SU-DHL-6 (cell line): Measurements from ENCODE around the gene ABLIM1.

ENCODE experiments used
- H2AFZ ChIP-seq: fragments of 200-600 bp; sonication (generic); 2 replicates; pipeline ENCODE4 v1.6.1; 2014; ENCODE audit warnings: low read depth, mild to moderate bottlenecking, moderate library complexity, mixed read lengths, antibody characterized with exemption, low read length; ENCODE audit not compliant: severe bottlenecking
- H3F3A ChIP-seq: fragments of 200-600 bp; shearing (Covaris generic); 2 replicates; pipeline ENCODE4 v1.6.0; 2016; ENCODE audit warnings: antibody characterized with exemption, mild to moderate bottlenecking; ENCODE audit not compliant: insufficient read depth
- H3K27ac ChIP-seq: fragments of 200-600 bp; sonication (generic); 2 replicates; pipeline ENCODE4 v1.5.1; 2016; ENCODE audit warnings: low read depth, mild to moderate bottlenecking, low read length, moderate library complexity, mixed read lengths
- H3K27me3 ChIP-seq: fragments of 200-600 bp; sonication (generic), shearing (Covaris generic); 2 replicates; pipeline ENCODE4 v1.6.0; 2014; ENCODE audit warnings: mild to moderate bottlenecking, low read length
- H3K36me3 ChIP-seq: fragments of 200-600 bp; sonication (generic); 2 replicates; pipeline ENCODE4 v1.6.1; 2014; ENCODE audit warnings: mild to moderate bottlenecking, low read length, mixed read lengths
- H3K4me2 ChIP-seq: fragments of 300-600, 200-600 bp; shearing (Covaris generic), sonication (generic); 2 replicates; pipeline ENCODE4 v1.6.0; 2014; ENCODE audit warnings: low read length, low read depth, mild to moderate bottlenecking; ENCODE audit not compliant: poor library complexity, severe bottlenecking
- H3K4me3 ChIP-seq: fragments of 200-600 bp; sonication (generic); 2 replicates; pipeline ENCODE4 v1.5.1; 2014; ENCODE audit warnings: antibody characterized with exemption, low read length, mild to moderate bottlenecking, mixed read lengths; ENCODE audit not compliant: insufficient read depth, poor library complexity, severe bottlenecking
- H3K79me2 ChIP-seq: fragments of 200-600 bp; sonication (generic); 2 replicates; pipeline ENCODE4 v1.6.1; 2014; ENCODE audit warnings: mild to moderate bottlenecking, low read length, moderate library complexity; ENCODE audit not compliant: insufficient read depth
- H3K9ac ChIP-seq: fragments of 200-600 bp; sonication (generic); 2 replicates; pipeline ENCODE4 v1.7.0; 2014; ENCODE audit warnings: mild to moderate bottlenecking, low read length
- H3K9me2 ChIP-seq: fragments of 200-600 bp; sonication (generic); replicated peaks from 2 replicates; pipeline ENCODE4 v1.6.1; 2014; ENCODE audit warnings: low read length; ENCODE audit not compliant: insufficient read depth
- H3K9me3 ChIP-seq: fragments of 200-600 bp; sonication (generic); 2 replicates; pipeline ENCODE4 v1.6.1; 2014; ENCODE audit warnings: low read length, mixed read lengths; ENCODE audit not compliant: insufficient read depth
- H4K20me1 ChIP-seq: fragments of 200-600 bp; sonication (generic); 2 replicates; pipeline ENCODE4 v1.6.1; 2014; ENCODE audit warnings: low read depth, mild to moderate bottlenecking, antibody characterized with exemption, low read length, moderate library complexity, mixed read lengths
- EZH2phosphoT487 ChIP-seq: fragments of 200-600 bp; sonication (generic), shearing (Covaris generic); conservative IDR thresholded peaks from 2 replicates; pipeline ENCODE4 v1.6.1; 2018; ENCODE audit warnings: mild to moderate bottlenecking, antibody characterized with exemption, low read length, moderate library complexity, mixed read lengths
- TF ChIP-seq, protein P1 (sequence below): fragments of 200-600 bp; sonication (generic); IDR thresholded peaks from one replicate; pipeline ENCODE4 v1.5.1; 2017; ENCODE audit warnings: antibody characterized with exemption, mild to moderate bottlenecking, low read length, moderate library complexity; ENCODE audit not compliant: insufficient read depth, poor library complexity, severe bottlenecking

The ABLIM1 gene

DNA sequence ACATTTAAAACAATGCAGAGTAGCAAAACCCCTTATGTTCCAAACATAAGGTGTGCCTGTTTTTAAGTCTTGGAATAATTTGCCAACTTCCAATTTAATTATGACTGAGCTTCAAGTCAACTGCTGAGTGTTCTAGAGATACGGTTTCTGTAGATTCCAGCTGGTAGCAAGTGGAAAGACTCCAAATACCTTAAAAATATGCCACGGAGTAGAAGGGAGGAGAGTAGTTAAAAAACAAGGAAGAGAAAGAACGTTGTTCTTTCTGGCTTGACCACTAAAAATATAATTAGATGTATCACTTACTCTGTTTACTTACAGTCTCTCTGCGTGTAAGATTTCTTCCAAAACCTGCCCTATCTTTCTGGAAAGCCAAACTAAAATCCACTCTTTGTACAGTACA, 24.5 kb upstream of the ABLIM1 start:
- TF ChIP-seq EZH2phosphoT487, result no peak
- TF ChIP-seq, protein P1, sequence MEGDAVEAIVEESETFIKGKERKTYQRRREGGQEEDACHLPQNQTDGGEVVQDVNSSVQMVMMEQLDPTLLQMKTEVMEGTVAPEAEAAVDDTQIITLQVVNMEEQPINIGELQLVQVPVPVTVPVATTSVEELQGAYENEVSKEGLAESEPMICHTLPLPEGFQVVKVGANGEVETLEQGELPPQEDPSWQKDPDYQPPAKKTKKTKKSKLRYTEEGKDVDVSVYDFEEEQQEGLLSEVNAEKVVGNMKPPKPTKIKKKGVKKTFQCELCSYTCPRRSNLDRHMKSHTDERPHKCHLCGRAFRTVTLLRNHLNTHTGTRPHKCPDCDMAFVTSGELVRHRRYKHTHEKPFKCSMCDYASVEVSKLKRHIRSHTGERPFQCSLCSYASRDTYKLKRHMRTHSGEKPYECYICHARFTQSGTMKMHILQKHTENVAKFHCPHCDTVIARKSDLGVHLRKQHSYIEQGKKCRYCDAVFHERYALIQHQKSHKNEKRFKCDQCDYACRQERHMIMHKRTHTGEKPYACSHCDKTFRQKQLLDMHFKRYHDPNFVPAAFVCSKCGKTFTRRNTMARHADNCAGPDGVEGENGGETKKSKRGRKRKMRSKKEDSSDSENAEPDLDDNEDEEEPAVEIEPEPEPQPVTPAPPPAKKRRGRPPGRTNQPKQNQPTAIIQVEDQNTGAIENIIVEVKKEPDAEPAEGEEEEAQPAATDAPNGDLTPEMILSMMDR, result no peak
- no peak overlapping the region for H3K4me3 ChIP-seq
- H2AFZ ChIP-seq, result no peak overlapping the region
- no peak overlapping the region for H3K9ac ChIP-seq
- no peak overlapping the region for H3K27ac ChIP-seq
- no peaks in the 10 kb centered on the region for H3K36me3 ChIP-seq
- no peaks in the 10 kb centered on the region for H3K27me3 ChIP-seq
- H3K79me2 ChIP-seq, result no peaks in the 10 kb centered on the region
- no peaks in the 10 kb centered on the region for H3F3A ChIP-seq
- H3K4me2 ChIP-seq, result no peak overlapping the region
- no peaks in the 10 kb centered on the region for H3K9me2 ChIP-seq
- no peaks in the 10 kb centered on the region for H4K20me1 ChIP-seq
- H3K9me3 ChIP-seq, result no peaks in the 10 kb centered on the region

DNA sequence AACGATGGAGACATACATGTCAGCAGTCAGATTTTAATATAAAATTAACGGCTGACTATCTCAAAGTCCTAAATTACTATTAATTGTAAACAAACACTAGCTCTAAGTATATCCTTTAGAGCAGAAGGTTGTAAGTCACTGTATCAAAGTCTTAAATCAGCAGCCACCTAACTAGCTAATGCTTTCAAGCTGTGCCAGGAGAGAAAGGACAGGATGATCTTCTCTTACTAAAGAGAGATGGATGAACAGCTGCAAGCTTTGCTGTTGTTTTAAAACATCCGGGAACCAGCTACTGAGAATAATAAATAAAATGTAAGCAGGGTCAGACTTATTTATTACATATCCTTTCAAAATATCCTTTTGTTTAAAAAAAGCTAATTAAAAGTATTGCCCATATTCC, 24.0 kb upstream of the ABLIM1 start:
- no peak overlapping the region for H3K4me3 ChIP-seq
- no peaks in the 10 kb centered on the region for H3K9me3 ChIP-seq
- H3K4me2 ChIP-seq, result no peak overlapping the region
- no peaks in the 10 kb centered on the region for H3K27me3 ChIP-seq
- H2AFZ ChIP-seq, result no peak overlapping the region
- H3K79me2 ChIP-seq, result no peaks in the 10 kb centered on the region
- no peak overlapping the region for H3K27ac ChIP-seq
- H3K9ac ChIP-seq, result no peak overlapping the region
- no peaks in the 10 kb centered on the region for H4K20me1 ChIP-seq
- H3K9me2 ChIP-seq, result no peaks in the 10 kb centered on the region
- no peaks in the 10 kb centered on the region for H3K36me3 ChIP-seq
- TF ChIP-seq EZH2phosphoT487, result no peak
- no peaks in the 10 kb centered on the region for H3F3A ChIP-seq

- no peaks in the 10 kb centered on the region for H3K9me3 ChIP-seq
- no peak overlapping the region for H2AFZ ChIP-seq
- H3K9ac ChIP-seq, result no peak overlapping the region
- H4K20me1 ChIP-seq, result no peaks in the 10 kb centered on the region
- no peaks in the 10 kb centered on the region for H3K36me3 ChIP-seq
- no peak overlapping the region for H3K4me2 ChIP-seq
- no peaks in the 10 kb centered on the region for H3K79me2 ChIP-seq
- no peak overlapping the region for H3K27ac ChIP-seq
- TF ChIP-seq, protein P1, result no peak
- H3F3A ChIP-seq, result no peaks in the 10 kb centered on the region
- H3K9me2 ChIP-seq, result no peaks in the 10 kb centered on the region
- no peak overlapping the region for H3K4me3 ChIP-seq
- H3K27me3 ChIP-seq, result no peaks in the 10 kb centered on the region
Measured at GRCh38 chr10:114681542-114681941, 23.5 kb upstream of the ABLIM1 start.

DNA sequence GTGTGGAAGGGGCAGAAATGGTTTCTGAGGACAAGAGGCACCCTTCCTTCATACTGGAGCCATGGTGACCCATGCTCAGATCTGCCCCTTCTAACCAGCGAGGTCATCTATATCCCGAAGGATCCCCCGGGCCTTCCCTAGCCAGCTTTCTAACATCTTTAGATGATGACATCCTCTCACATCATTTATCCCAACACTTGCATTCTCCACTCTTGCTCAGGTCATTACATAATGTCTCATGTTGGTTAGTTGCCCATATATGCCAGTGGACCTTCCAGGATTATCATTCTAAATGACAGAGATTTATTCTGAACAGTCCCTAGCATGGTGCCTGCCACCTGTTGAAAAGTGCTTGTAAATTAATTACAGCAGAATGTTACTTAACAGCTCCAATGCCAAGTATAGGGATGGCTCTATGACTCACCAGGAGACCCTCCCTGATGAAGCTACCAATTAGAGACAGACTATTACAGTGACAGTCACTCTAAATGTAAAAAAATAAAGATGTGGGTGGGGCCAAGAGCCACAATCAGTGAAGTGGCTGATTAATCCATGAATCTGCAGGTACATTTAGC, 22.6 kb upstream of the ABLIM1 start:
- H3K9me3 ChIP-seq, result no peaks in the 10 kb centered on the region
- H3K36me3 ChIP-seq, result no peaks in the 10 kb centered on the region
- no peaks in the 10 kb centered on the region for H4K20me1 ChIP-seq
- no peaks in the 10 kb centered on the region for H3K79me2 ChIP-seq
- no peak overlapping the region for H3K27ac ChIP-seq
- no peaks in the 10 kb centered on the region for H3K27me3 ChIP-seq
- H2AFZ ChIP-seq, result no peak overlapping the region
- TF ChIP-seq, protein P1, result no peak
- no peak for TF ChIP-seq EZH2phosphoT487
- H3K4me3 ChIP-seq, result no peak overlapping the region
- no peak overlapping the region for H3K4me2 ChIP-seq
- H3K9me2 ChIP-seq, result no peaks in the 10 kb centered on the region
- no peak overlapping the region for H3K9ac ChIP-seq
- H3F3A ChIP-seq, result no peaks in the 10 kb centered on the region
